CD4-positive, alpha-beta T cell (primary cell): ENCODE measurements around the gene MMAB. TPM values are rescaled to one million over a fixed set of nuclear protein-coding genes. Genes with fewer than 3 reads are reported as not detected.

Source experiments
- ATAC-seq: fragments of 200-7000 bp; cut with Tn5 transposase; one replicate; pipeline ENCODE4 v1.10.0; 2022; ENCODE audit warnings: mild to moderate bottlenecking; ENCODE audit not compliant: poor library complexity
- CTCF ChIA-PET: fragments of 350-600 bp; sonication (Branson Sonifier 250); formaldehyde crosslinking; loops from one replicate; lab custom pipeline; 2021; ENCODE audit warnings: antibody characterized with exemption, inconsistent platforms; lab: Charles Lee
- POLR2A ChIA-PET: fragments of 350-600 bp; sonication (Branson Sonifier 250); formaldehyde crosslinking; loops from one replicate; lab custom pipeline; 2021; ENCODE audit warnings: antibody characterized with exemption, inconsistent platforms; lab: Charles Lee
- DNase-seq, 14 experiments: peaks; one replicate each; pipeline ENCODE4 v3.0.0-alpha.2; 2013 to 2020; ENCODE audit warnings: mixed read lengths in 2 of 14
- H3K27ac ChIP-seq, 2 donors: one replicate each; pipeline versions ENCODE4 v1.5.1 to v1.7.0; 2013; ENCODE audit warnings: low read length in 2 of 2, low read depth in 1 of 2, mild to moderate bottlenecking in 1 of 2
- H3K27me3 ChIP-seq, 2 experiments: 1 replicate in 1 of 2; 2 replicates in 1 of 2; pipeline versions ENCODE4 v1.6.1 to v1.7.0; 2013; ENCODE audit warnings: low read length in 2 of 2, control low read depth in 1 of 2, mild to moderate bottlenecking in 1 of 2, moderate library complexity in 1 of 2; ENCODE audit not compliant: insufficient read depth in 2 of 2, control insufficient read depth in 1 of 2
- H3K36me3 ChIP-seq: one replicate; pipeline ENCODE4 v1.6.1; 2013; ENCODE audit warnings: low read length, control low read depth; ENCODE audit not compliant: insufficient read depth
- H3K4me1 ChIP-seq: one replicate; pipeline ENCODE4 v1.6.1; 2013; ENCODE audit warnings: low read length, control low read depth; ENCODE audit not compliant: insufficient read depth
- H3K4me3 ChIP-seq: one replicate; pipeline ENCODE4 v1.5.1; 2013; ENCODE audit warnings: mild to moderate bottlenecking, low read length, moderate library complexity
- H3K9me3 ChIP-seq, 2 experiments: 1 replicate in 1 of 2; 2 replicates in 1 of 2; pipeline versions ENCODE4 v1.6.1 to v1.7.0; 2013; ENCODE audit warnings: low read length in 2 of 2, mild to moderate bottlenecking in 2 of 2, control low read depth in 1 of 2, moderate library complexity in 1 of 2; ENCODE audit not compliant: control insufficient read depth in 1 of 2, insufficient read depth in 1 of 2
- H3K27ac Mint-ChIP-seq: one replicate; pipeline ENCODE4 v1.8.0; 2020; ENCODE audit warnings: mixed read lengths
- H3K27me3 Mint-ChIP-seq: one replicate; pipeline ENCODE4 v1.8.0; 2021; ENCODE audit warnings: mixed read lengths
- H3K36me3 Mint-ChIP-seq: one replicate; pipeline ENCODE4 v1.8.0; 2021; ENCODE audit warnings: low read depth, mixed read lengths
- H3K4me1 Mint-ChIP-seq: one replicate; pipeline ENCODE4 v1.8.0; 2021; ENCODE audit warnings: low read depth, mixed read lengths
- H3K4me3 Mint-ChIP-seq: one replicate; pipeline ENCODE4 v1.8.0; 2020; ENCODE audit warnings: mild to moderate bottlenecking, mixed read lengths
- H3K9me3 Mint-ChIP-seq: one replicate; pipeline ENCODE4 v1.8.0; 2020; ENCODE audit warnings: mixed read lengths
- CTCF ChIP-seq: fragments of 200-600 bp; IDR thresholded peaks from one replicate; pipeline ENCODE4 v1.8.0; 2022; ENCODE audit warnings: antibody characterized with exemption, mild to moderate bottlenecking
- intact Hi-C, 2 experiments: fragments of 100-400 bp; cut with DNase I in 1 of 2; cut with micrococcal nuclease in 1 of 2; formaldehyde crosslinking; loops; one replicate each; pipeline versions ENCODE4 v1.15.1 to v1.9.0; 2023 to 2025; cut with DNase I, micrococcal nuclease
- total RNA-seq, 174 experiments: library from RNA in 2 of 174; stranded (reverse) in 2 of 174; gene quantifications; one replicate each; pipeline ENCODE4 v1.2.3 and lab custom pipeline; 2021 to 2026

Gene MMAB
- total RNA-seq, 2 experiments from 2014 or later, result 8.6 to 9.2 TPM

- TF ChIP-seq CTCF, result no peak
- no peaks in the 10 kb centered on the region for H3K9me3 Mint-ChIP-seq
- CTCF ChIA-PET, result no interaction called here
Measured at GRCh38 chr12:109555431-109556315, 17.6 kb downstream of the MMAB start.

GRCh38 chr12:109554761-109555160, 18.5 kb downstream of the MMAB start:
- Mint-ChIP-seq H3K27ac (no peak overlapping the region), H3K4me3 (no peak overlapping the region), H3K27me3 (peaks cover 3% of the 10 kb centered on the region), H3K36me3 (no peaks in the 10 kb centered on the region), H3K4me1 (no peaks in the 10 kb centered on the region), H3K9me3 (no peaks in the 10 kb centered on the region)
- Histone ChIP-seq H3K27me3 (no peaks in the 10 kb centered on the region), H3K4me3 (no peak overlapping the region), H3K36me3 (no peaks in the 10 kb centered on the region), H3K9me3 (no peaks in the 10 kb centered on the region), H3K4me1 (no peaks in the 10 kb centered on the region), H3K27ac (no peak overlapping the region)
- ATAC-seq, result no peak
- ChIA-PET CTCF (no interaction called here), POLR2A (interaction anchor here (0.7 kb wide), 1 partner anchor 14 kb away, joined by 3 read pairs; no protein-coding TSS in a partner anchor)
- no peak for TF ChIP-seq CTCF
- DNase-seq, result no peak
- intact Hi-C loops, result no loop called here

More at GRCh38 chr12:109555431-109556315, 17.6 kb downstream of the MMAB start:
- H3K27ac Mint-ChIP-seq, result no peak overlapping the region
- intact Hi-C loops, result no loop called here
- no peaks in the 10 kb centered on the region for H3K27me3 Mint-ChIP-seq
- H3K36me3 Mint-ChIP-seq, result no peaks in the 10 kb centered on the region
- no peak for ATAC-seq
- DNase-seq, result no peak
- Histone ChIP-seq H3K27me3 (no peaks in the 10 kb centered on the region), H3K4me3 (no peak overlapping the region), H3K4me1 (no peaks in the 10 kb centered on the region), H3K9me3 (no peaks in the 10 kb centered on the region), H3K27ac (no peak overlapping the region), H3K36me3 (no peaks in the 10 kb centered on the region)
- H3K4me3 Mint-ChIP-seq, result no peak overlapping the region
- no peaks in the 10 kb centered on the region for H3K4me1 Mint-ChIP-seq
- POLR2A ChIA-PET, result no interaction called here

GRCh38 chr12:109553906-109554500, 19.3 kb downstream of the MMAB start:
- Histone ChIP-seq H3K4me3 (no peak overlapping the region), H3K4me1 (no peaks in the 10 kb centered on the region), H3K9me3 (no peaks in the 10 kb centered on the region), H3K27ac (no peak overlapping the region), H3K36me3 (no peaks in the 10 kb centered on the region), H3K27me3 (peaks cover 0 to under 1% of the 10 kb centered on the region in 2 experiments)
- intact Hi-C loops, result no loop called here
- ChIA-PET CTCF (no interaction called here), POLR2A (no interaction called here)
- H3K4me1 Mint-ChIP-seq, result no peaks in the 10 kb centered on the region
- ATAC-seq, result no peak
- no peak overlapping the region for H3K4me3 Mint-ChIP-seq
- no peak overlapping the region for H3K27ac Mint-ChIP-seq
- no peak for TF ChIP-seq CTCF
- H3K36me3 Mint-ChIP-seq, result no peaks in the 10 kb centered on the region
- H3K9me3 Mint-ChIP-seq, result no peaks in the 10 kb centered on the region
- H3K27me3 Mint-ChIP-seq, result peaks cover 6% of the 10 kb centered on the region
- DNase-seq, result no peak
